Activated T-helper 1 cell treated with Interleukin-2 at 50 U/mL for 16 hours (primary cell): ENCODE data around the gene NINL.
A peak's percentile ranks its signal among the peaks of the same experiment; 100 is the strongest.
"Not testable (repeated sequence)": the region's sequence is repeated elsewhere in the genome, so short reads cannot be mapped to it uniquely, and the experiment has no call there.

Experiments
- DNase-seq: peaks from one replicate; pipeline ENCODE4 v3.0.0-alpha.2; 2020; ENCODE audit warnings: low read depth

The NINL gene

GRCh38 chr20:25584905-25585704 lies at the start of gene NINL:
NINL (minus strand) TSS chr20:25585531; CDS start chr20:25526587, 58,944 bp downstream.
- DNase-seq, result peak; percentile 25

GRCh38 chr20:25632940-25633790 lies 47.8 kb upstream of the NINL start:
- DNase-seq, result no peak

GRCh38 chr20:25630615-25631014 lies 45.3 kb upstream of the NINL start:
- not testable (repeated sequence) for DNase-seq

- DNase-seq, result no peak
Measured at GRCh38 chr20:25629816-25630499, 44.6 kb upstream of the NINL start.

- no peak for DNase-seq
Measured at GRCh38 chr20:25626779-25627178, 41.4 kb upstream of the NINL start.

- DNase-seq, result no peak
Measured at GRCh38 chr20:25624500-25624939, 39.2 kb upstream of the NINL start.

GRCh38 chr20:25623736-25624499 lies 38.6 kb upstream of the NINL start, which contains the start of gene NANP:
NANP (minus strand) TSS chr20:25624014; CDS start chr20:25623948, 66 bp downstream.
- DNase-seq, result peak; percentile 70

GRCh38 chr20:25623225-25623735 lies 37.9 kb upstream of the NINL start:
- no peak for DNase-seq

- no peak for DNase-seq
Measured at GRCh38 chr20:25622450-25623224, 37.3 kb upstream of the NINL start.

- no peak for DNase-seq
Measured at GRCh38 chr20:25622049-25622448, 36.7 kb upstream of the NINL start.

GRCh38 chr20:25619514-25619913 lies 34.2 kb upstream of the NINL start:
- DNase-seq, result no peak

GRCh38 chr20:25608774-25609173 lies 23.4 kb upstream of the NINL start:
- no peak for DNase-seq

GRCh38 chr20:25606094-25606695 lies 20.9 kb upstream of the NINL start:
- DNase-seq, result no peak

- no peak for DNase-seq
Measured at GRCh38 chr20:25605148-25605547, 19.8 kb upstream of the NINL start.

- no peak for DNase-seq
Measured at GRCh38 chr20:25604611-25605010, 19.3 kb upstream of the NINL start.

GRCh38 chr20:25602914-25603309 lies 17.6 kb upstream of the NINL start:
- DNase-seq, result not testable (repeated sequence)

- DNase-seq, result not testable (repeated sequence)
Measured at GRCh38 chr20:25602191-25602913, 17.0 kb upstream of the NINL start.

GRCh38 chr20:25601659-25602058 lies 16.3 kb upstream of the NINL start:
- DNase-seq, result no peak

GRCh38 chr20:25600632-25601031 lies 15.3 kb upstream of the NINL start:
- DNase-seq, result no peak
